ENCODE measurements around the gene TIGD3.
A peak's percentile ranks its signal among the peaks of the same experiment; 100 is the strongest.
"Not testable (repeated sequence)": the region's sequence is repeated elsewhere in the genome, so short reads cannot be mapped to it uniquely, and the experiment has no call there.

Gene TIGD3

GRCh38 chr11:65327021-65327420, 27.5 kb upstream of the TIGD3 start:
- no peak for DNase-seq

- DNase-seq = no peak
Measured at GRCh38 chr11:65329478-65329877, 25.1 kb upstream of the TIGD3 start.

DNA sequence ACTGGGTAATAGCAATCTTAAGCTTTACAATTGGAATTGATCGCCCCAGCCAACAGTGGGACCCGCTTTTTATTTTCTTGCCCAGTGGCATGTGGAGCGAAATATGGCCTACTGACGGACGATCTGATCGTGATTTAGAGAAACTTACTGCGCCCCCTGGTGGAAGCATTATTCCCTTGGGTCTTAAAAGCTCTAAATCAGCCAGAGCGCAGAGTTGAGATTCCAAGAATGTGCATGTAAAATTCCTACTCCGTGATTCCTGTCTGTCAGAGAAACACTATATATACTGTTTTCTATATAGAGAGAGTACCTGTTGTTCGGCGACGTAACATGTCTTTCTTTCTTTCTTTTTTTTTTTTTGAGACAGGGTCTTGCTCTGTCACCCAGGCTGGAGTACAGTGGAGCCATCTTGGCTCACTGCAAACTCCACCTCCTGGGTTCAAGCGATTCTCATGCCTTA, 24.6 kb upstream of the TIGD3 start:
- DNase-seq = peak; percentile 76 to 99

DNA sequence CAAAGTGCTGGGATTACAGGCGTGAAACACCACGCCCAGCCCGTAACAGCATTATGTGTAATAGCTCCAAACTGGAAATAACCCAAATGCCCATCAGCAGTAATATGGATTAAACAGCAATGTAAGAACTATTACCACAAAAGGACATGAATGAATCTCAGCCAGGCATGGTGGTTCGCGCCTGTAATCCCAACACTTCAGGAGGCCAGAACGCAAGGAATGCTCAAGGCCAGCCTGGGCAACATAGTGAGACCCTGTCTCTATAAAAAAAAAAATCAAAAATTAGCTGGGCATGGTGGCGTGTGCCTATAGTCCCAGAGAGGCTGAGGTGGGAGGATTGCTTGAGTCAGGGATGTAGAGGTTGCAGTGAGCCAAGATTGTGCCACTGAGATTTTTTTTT, 24.0 kb upstream of the TIGD3 start:
- no peak for DNase-seq

DNA sequence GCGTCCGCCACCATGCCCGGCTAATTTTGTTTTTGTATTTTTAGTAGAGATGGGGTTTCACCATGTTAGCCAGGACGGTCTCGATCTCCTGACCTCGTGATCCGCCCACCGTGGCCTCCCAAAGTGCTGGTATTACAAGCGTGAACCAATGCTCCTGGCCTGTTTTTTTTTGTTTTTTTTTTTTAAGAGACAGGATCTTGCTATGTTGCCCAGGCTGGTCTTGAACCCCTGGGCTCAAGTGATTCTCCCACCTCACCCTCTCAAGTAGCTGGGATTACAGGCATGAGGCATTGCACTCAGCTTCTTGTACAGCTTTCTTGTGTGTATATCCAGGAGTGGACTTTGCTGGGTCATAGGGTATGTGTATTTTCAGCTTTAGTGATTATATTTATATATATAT, 22.0 kb upstream of the TIGD3 start:
- not testable (repeated sequence) for DNase-seq

GRCh38 chr11:65334696-65335295, 19.8 kb upstream of the TIGD3 start:
- DNase-seq = no peak

GRCh38 chr11:65338676-65339075, 15.9 kb upstream of the TIGD3 start:
- DNase-seq = no peak

DNA sequence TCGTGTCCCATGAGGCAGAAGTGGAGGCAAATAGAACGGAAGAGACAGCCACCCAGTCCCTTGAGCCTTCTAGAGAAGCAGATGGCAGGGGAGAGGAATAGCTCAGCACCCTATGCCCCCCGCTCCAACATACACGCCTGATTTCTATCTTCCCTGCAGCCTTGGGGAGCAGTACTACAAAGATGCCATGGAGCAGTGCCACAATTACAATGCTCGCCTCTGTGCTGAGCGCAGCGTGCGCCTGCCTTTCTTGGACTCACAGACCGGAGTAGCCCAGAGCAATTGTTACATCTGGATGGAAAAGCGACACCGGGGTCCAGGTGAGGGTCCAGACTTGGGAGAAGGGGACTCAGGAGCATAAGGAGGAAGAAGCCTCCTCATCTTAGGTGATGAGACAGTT, 14.3 kb upstream of the TIGD3 start:
- DNase-seq = no peak

DNA sequence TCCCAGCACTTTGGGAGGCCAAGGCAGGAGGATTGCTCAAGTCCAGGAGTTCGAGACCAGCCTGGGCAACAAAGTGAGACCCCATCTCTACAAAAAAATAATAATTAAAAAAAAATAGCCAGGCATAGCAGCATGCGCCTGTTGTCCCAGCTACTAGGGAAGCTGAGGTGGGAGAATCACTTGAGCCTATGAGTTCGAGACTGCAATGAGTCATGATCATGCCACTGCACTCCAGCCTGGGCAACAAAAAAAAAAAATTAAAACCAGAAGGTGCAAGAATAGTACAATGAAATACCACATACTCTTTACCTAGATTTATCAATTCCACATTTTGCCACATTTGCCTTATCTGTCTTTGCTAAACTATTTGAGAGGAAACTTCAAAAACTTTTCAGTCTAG, 12.7 kb upstream of the TIGD3 start:
- DNase-seq = peak in 1 of 2 donors; percentile 61

DNA sequence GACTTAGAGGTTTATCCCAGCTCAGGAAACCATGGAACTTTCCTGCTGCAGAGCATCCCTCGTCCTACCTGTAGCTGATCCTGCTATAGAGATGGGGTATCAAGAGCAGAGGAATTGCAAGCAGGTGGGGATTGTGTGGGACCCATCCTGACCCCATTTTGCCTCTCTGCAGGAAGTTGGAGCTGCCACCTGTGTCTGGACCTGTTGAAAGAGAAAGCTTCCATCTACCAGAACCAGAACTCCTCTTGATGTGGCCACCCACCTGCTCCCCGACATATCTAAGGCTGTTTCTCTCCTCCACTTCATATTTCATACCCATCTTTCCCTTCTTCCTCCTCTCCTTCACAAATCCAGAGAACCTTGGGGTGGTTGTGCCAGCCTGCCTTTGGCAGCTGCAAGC, 3.0 kb upstream of the TIGD3 start:
- DNase-seq = no peak

DNA sequence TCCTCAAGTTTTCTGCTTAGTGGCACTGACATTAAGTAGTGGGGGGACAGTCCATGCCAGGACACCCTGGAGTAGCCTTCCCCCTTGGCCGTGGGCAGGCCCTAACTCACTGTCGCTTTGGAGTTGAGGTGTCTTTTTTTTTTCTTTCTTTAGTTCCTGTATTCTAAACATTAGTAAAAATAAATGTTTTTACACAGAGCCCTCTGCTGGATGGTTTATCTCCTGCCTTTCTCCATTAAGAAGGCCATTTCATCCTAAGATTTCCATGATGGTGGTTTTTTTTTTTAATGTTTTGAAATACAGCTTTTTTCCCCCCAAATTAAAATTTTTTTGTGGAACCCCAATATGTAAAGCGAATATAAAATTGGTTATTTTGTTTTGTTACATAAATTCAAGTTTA, 1.8 kb upstream of the TIGD3 start:
- DNase-seq = peak in 1 of 2 donors; percentile 54

DNA sequence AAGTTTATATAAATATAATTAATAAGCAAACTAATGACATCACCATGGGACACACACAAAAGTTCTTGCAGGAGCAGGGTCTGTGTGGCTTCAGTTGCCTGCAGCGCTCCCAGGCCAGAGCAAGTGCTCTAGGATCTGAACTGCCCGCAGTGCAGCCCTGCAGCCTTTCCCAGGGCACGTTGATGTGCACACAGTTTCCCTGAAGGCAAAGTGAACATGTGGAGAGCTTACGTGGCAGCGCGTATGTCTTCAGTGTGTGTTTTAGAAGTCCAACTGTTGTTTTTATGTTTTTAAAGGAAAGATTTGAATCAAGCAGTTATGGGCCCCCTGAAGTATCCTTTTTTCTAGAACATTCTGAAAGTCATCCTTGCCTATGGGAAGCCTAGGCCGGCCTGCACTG, 1.2 kb upstream of the TIGD3 start:
- no peak for DNase-seq

GRCh38 chr11:65353900-65354264, 669 bp upstream of the TIGD3 start:
- DNase-seq = no peak

- DNase-seq = no peak
Measured at GRCh38 chr11:65355013-65355775, 643 bp downstream of the TIGD3 start.

GRCh38 chr11:65355776-65356393, 1.3 kb downstream of the TIGD3 start:
- DNase-seq = no peak

DNA sequence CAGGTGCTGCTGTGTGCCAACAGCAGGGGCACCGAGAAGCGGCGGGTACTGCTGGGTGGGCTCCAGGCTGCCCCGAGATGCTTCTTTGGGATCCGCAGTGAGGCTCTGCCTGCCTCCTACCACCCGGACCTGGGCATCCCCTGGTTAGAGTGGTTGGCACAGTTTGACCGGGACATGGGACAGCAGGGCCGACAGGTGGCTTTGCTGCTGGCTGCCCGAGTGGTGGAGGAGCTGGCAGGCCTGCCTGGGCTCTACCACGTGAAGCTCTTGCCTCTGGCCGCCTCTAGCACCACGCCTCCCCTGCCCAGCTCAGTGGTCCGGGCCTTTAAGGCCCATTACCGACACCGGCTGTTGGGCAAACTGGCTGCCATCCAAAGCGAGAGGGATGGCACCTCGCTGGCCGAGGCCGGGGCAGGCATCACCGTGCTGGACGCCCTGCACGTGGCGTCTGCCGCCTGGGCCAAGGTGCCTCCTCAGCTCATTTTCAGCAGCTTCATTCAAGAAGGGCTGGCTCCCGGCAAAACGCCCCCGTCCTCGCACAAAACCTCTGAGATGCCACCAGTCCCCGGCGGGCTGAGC, 1.9 kb downstream of the TIGD3 start:
- DNase-seq = no peak

DNA sequence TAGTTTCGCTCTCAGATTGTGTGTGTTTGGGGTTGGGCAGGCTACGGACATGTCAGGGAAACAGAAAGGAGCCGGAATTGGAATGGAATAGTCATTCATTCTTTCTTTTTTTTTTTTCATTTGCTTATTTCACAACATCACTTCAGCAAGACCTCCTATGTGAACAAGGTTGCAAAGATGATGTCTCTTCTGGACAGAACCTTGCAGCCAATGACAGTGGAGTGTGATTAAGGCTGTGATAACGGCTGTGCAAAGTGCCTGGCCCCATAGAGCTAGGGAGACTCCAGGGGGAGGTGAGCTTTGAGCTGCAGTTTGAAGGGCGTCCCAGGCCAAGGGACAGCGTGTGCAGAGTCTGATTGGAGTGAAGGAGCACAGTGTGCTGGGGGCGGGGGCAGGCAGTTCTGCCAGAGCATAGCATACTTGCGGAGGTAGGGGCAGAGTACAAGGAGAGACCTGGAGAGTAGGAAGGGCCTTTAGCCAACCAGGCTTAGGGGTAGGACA, 3.4 kb downstream of the TIGD3 start:
- no peak for DNase-seq

GRCh38 chr11:65362320-65362931, 7.9 kb downstream of the TIGD3 start:
- DNase-seq = peak; percentile 57 to 64

DNA sequence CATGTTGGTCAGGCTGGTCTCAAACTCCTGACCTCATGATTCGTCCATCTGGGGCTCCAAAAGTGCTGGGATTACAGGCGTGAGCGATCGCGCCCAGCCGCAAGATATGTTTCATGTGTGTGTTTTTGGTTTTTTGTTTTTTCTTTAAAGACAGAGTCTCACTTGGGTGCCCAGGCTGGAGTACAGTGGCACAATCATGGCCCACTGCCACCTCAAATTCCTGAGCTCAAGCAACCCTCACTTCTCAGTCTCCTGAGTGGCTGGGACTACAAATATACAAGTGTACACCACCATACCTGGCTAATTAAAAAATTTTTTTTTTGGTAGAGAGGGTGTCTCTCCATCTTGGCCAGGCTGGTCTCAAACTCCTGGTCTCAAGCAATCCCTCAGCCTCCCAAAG, 8.4 kb downstream of the TIGD3 start:
- no peak for DNase-seq

- no peak for DNase-seq
Measured at GRCh38 chr11:65363770-65364169, 9.2 kb downstream of the TIGD3 start.

DNA sequence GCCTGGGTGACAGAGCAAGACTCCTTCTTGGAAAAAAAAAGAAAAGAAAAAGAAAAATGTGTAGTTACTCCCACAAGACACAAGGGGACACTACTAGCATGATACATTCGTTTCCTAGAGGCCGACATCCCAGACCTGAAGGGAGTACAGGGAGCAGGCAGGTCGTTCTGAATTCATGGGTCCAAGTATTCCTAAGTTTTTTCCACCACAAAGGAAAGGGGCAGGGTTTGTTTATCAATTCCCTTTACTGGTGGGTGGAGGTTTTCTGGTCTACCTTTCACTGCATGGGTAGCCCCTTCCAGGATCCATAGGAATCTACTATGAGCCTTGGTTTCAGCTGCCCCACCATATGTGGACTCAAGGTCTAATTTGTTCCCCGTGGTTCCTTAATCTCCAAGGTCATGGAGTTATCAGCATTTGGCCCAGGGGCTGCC, 11.8 kb downstream of the TIGD3 start:
- peak; percentile 67 to 73 for DNase-seq

DNA sequence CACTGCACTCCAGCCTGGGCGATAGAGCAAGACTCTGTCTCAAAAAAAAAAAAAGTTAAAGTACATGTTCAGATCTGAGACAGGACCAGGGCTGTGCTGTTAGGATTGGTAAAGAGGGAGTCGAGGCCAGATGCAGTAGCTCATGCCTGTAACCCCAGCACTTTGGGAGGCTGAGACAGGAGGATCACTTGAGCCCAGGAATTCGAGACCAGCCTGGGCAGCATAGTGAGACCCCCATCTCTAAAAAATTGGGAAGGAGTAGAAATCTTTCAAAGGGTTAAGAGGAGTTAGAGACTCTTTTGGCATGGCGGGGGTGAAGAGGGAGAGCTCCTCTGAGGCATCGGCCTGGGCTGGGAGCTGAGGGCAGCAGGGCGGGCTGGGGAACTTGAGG, 16.1 kb downstream of the TIGD3 start:
- no peak for DNase-seq

Measured in inflammatory macrophage treated with lipopolysaccharide for 1 hour (primary cell).